Ammon's horn (tissue), 1 donor: ENCODE results near the gene SVIL.

Experiments used
- DNase-seq: peaks from one replicate; pipeline ENCODE4 v3.0.0-alpha.2; 2016; ENCODE audit warnings: low spot score

Gene SVIL

DNA sequence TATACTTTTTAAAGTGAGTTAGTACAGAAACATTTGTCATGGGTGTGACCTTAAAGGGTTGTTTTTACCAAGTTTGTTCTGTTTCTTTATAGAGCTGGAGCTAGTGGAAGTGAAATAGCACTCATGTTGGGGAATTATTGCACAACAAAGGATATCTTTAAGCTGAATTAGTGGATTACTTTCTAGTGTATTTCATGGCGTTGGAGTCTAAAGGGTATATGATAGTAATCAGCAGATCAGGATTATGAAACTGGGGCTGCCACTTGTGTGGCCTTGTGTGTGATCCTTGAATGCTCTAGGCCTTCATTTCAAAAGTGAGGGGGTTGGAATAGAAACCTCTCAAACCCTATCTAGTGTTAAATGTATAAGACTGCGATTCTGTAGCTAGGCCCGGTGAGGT lies 222.3 kb downstream of the SVIL start:
- DNase-seq, result no peak

DNA sequence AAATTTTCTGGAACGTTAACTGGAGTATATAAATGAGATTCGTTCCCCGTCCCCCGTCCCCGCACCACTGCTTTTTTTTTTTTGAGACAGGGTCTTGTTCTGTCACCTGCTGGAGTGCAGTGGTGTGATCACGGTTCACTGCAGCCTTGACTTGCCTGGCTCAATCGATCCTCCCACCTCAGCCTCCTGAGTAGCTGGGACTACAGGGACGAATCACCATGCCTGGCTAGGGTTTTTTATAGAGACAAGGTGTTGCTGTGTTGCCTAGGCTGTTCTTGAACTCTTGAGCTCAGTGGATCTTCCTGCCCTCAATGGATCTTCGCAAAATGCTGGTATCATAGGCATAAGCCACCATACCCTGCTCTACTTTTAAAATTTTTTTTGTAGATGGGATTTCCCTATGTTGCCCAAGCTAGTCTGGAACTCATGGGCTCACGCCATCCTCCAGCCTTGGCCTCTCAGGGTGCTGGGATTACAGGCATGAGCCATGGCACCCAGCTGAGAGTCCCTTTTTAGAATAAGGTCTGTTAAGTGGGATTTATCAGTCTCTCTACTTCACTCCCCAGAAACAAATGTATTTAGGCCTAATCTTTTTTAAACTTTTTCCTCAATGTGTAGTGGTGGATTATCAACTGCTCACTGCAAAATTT lies 223.0 kb downstream of the SVIL start:
- DNase-seq, result no peak

DNA sequence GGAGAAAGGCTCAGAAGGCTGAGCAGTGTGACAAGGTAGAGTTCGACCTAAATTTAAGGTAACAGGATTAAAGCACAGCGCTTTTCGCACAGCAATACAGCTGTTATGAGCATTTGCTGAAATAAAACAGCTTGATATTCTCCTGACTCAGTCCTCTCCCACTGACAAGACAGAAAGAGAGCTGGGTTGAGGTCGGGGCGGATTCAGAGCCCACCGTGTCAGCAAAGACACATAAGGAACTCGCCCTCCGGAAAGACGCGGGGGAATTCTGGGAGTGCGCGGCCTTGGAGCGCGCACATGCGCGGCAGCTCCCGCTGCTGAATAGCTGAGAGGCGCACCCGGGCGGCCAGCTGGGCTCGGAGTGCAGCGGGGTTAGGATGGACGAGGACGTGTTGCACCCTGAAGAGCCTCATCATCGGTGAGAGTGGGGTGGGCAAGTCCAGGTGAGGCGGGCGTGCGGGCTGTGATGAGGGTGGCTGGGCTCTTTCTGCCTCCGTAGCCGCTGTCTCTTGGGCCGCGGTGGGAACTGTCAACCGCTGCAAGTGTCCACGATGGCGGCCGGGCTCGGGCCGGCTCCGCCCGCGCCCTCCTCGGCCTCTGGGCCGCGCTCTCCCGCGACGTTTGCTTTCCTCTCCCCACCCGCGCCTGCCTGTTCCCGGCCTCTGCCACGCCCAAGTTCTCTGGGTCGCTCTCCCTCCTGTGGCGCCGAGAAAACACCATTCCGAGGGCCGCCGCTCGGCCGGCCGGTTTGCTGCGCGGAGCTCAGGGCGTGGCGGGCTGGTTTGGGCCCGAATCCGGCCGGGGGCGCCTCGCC lies 225.3 kb downstream of the SVIL start:
- DNase-seq, result peak; percentile 81

DNA sequence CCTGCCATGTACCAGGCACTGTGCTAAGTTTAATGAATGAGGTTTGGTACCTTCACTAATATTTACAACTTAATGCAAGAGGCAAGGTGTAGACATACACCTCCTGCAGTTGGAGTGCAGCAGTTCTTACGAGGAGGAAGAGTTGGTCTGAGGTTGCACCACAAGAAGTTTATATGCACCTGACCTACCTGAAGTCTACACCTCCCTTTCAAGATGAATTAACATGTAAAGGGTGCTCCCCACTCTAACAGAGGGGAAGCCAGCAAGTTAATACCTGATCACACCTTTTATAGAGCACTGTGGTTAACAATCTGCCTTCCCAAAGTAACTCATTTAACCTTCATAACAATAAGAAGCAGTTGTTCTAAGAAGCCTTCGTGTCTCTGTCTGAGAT lies 225.9 kb downstream of the SVIL start:
- no peak for DNase-seq
